GM23338 (cell line): ENCODE measurements around the gene GRM4. TPM values are rescaled to one million over a fixed set of nuclear protein-coding genes. Genes with fewer than 3 reads are reported as not detected.

Source experiments
- ATAC-seq: fragments of 200-7000 bp; cut with Tn5 transposase; 3 replicates; pipeline ENCODE4 v1.9.1; 2020
- DNase-seq: peaks from one replicate; pipeline ENCODE4 v3.0.0-alpha.2; 2015; ENCODE audit warnings: low spot score
- H2AFZ ChIP-seq: fragments of 200-600 bp; sonication (generic); 2 replicates; pipeline ENCODE4 v1.8.0; 2016; ENCODE audit warnings: antibody characterized with exemption, mild to moderate bottlenecking, moderate library complexity
- H3F3A ChIP-seq: fragments of 200-600 bp; sonication (generic); replicated peaks from 2 replicates; pipeline ENCODE4 v1.8.0; 2017; ENCODE audit warnings: antibody characterized with exemption, mixed run types, low read depth
- H3K27ac ChIP-seq: fragments of 200-600 bp; sonication (generic); 2 replicates; pipeline ENCODE4 v1.6.1; 2016; ENCODE audit warnings: low read depth
- H3K27me3 ChIP-seq: fragments of 200-600 bp; sonication (generic); 2 replicates; pipeline ENCODE4 v1.8.0; 2016; ENCODE audit warnings: mild to moderate bottlenecking, mixed run types, moderate library complexity; ENCODE audit not compliant: insufficient read depth
- H3K36me3 ChIP-seq: fragments of 200-600 bp; sonication (generic); 2 replicates; pipeline ENCODE4 v1.8.0; 2016; ENCODE audit warnings: mild to moderate bottlenecking; ENCODE audit not compliant: insufficient read depth
- H3K4me1 ChIP-seq: fragments of 200-600 bp; sonication (generic); 2 replicates; pipeline ENCODE4 v1.8.0; 2016; ENCODE audit warnings: mild to moderate bottlenecking, moderate library complexity; ENCODE audit not compliant: insufficient read depth
- H3K4me2 ChIP-seq: fragments of 200-600 bp; sonication (generic); 2 replicates; pipeline ENCODE4 v1.7.1; 2017; ENCODE audit warnings: mixed run types
- H3K4me3 ChIP-seq: fragments of 200-600 bp; sonication (generic); 2 replicates; pipeline ENCODE4 v1.6.1; 2016; ENCODE audit warnings: mixed run types
- H3K79me2 ChIP-seq: fragments of 200-600 bp; sonication (generic); replicated peaks from 2 replicates; pipeline ENCODE4 v1.8.0; 2017; ENCODE audit warnings: mild to moderate bottlenecking; ENCODE audit not compliant: insufficient read depth
- H3K9me2 ChIP-seq: fragments of 200-600 bp; sonication (generic); 2 replicates; pipeline ENCODE4 v1.8.0; 2017; ENCODE audit not compliant: insufficient read depth
- H4K20me1 ChIP-seq: fragments of 200-600 bp; sonication (generic); replicated peaks from 2 replicates; pipeline ENCODE4 v1.8.0; 2017; ENCODE audit warnings: mild to moderate bottlenecking; ENCODE audit not compliant: insufficient read depth
- H3K27ac Mint-ChIP-seq: 2 replicates; pipeline ENCODE4 v1.8.0; 2020; ENCODE audit warnings: inconsistent platforms, mild to moderate bottlenecking, moderate library complexity, mixed read lengths
- H3K27me3 Mint-ChIP-seq: 3 replicates; pipeline ENCODE4 v1.8.0; 2022; ENCODE audit warnings: low read depth, mild to moderate bottlenecking, moderate library complexity, mixed read lengths, inconsistent platforms; ENCODE audit not compliant: insufficient read depth, poor library complexity
- H3K36me3 Mint-ChIP-seq: 3 replicates; pipeline ENCODE4 v1.8.0; 2021; ENCODE audit warnings: low read depth, mild to moderate bottlenecking, inconsistent platforms, moderate library complexity, mixed read lengths
- H3K4me1 Mint-ChIP-seq: 3 replicates; pipeline ENCODE4 v1.8.0; 2020; ENCODE audit warnings: mild to moderate bottlenecking, inconsistent platforms, mixed read lengths
- H3K4me3 Mint-ChIP-seq: 3 replicates; pipeline ENCODE4 v1.8.0; 2021; ENCODE audit warnings: moderate library complexity, mild to moderate bottlenecking, inconsistent platforms, mixed read lengths
- H3K9me3 Mint-ChIP-seq: 3 replicates; pipeline ENCODE4 v1.8.0; 2020; ENCODE audit warnings: moderate library complexity, mild to moderate bottlenecking, inconsistent platforms, mixed read lengths
- CREB1 ChIP-seq: fragments of 250-450 bp; sonication (Bioruptor Pico); IDR thresholded peaks from 2 replicates; pipeline ENCODE4 v1.5.0; 2020; ENCODE audit warnings: low read depth, mild to moderate bottlenecking, moderate library complexity
- EZH2 ChIP-seq: fragments of 200-600 bp; sonication (generic); IDR thresholded peaks from one replicate; pipeline ENCODE4 v1.8.0; 2017; ENCODE audit warnings: antibody characterized with exemption, mild to moderate bottlenecking, low read depth; ENCODE audit not compliant: unreplicated experiment
- EZH2phosphoT487 ChIP-seq: fragments of 200-600 bp; sonication (generic); IDR thresholded peaks from one replicate; pipeline ENCODE4 v1.8.1; 2018; ENCODE audit warnings: antibody characterized with exemption; ENCODE audit not compliant: unreplicated experiment
- JUNB ChIP-seq: IDR thresholded peaks from one replicate; pipeline ENCODE4 v1.6.1; 2016; ENCODE audit warnings: antibody characterized with exemption; ENCODE audit not compliant: unreplicated experiment
- POLR2AphosphoS5 ChIP-seq: IDR thresholded peaks from 2 replicates; pipeline ENCODE4 v1.6.1; 2016; ENCODE audit warnings: antibody characterized with exemption, low read depth
- ZNF114 ChIP-seq: fragments of 250-450 bp; sonication (Bioruptor Pico); IDR thresholded peaks from 2 replicates; pipeline ENCODE4 v1.5.0; 2020; ENCODE audit warnings: mild to moderate bottlenecking, moderate library complexity
- ZNF331 ChIP-seq: fragments of 250-450 bp; sonication (Bioruptor Pico); IDR thresholded peaks from 2 replicates; pipeline ENCODE4 v1.5.0; 2020; ENCODE audit warnings: low read depth, mild to moderate bottlenecking, moderate library complexity
- polyA plus RNA-seq: library from polyadenylated mRNA; unstranded; fragments of >200 nt; fragmentation: Nextera tagmentation; extraction: Ambion mirVana; gene quantifications from 2 replicates; pipeline ENCODE4 v1.2.1, GENCODE V29; 2016
- total RNA-seq: library from RNA; depleted of rRNA; stranded (reverse); fragments of >200 nt; shearing (Covaris generic); gene quantifications from 2 replicates; pipeline ENCODE4 v1.2.3, GENCODE V29; 2014
- TF ChIP-seq, protein P1 (sequence below): IDR thresholded peaks from one replicate; pipeline ENCODE4 v1.6.1; 2018; ENCODE audit warnings: antibody characterized with exemption; ENCODE audit not compliant: unreplicated experiment
- TF ChIP-seq, protein P2 (sequence below): fragments of 250-450 bp; sonication (Bioruptor Pico); IDR thresholded peaks from 2 replicates; pipeline ENCODE4 v1.5.0; 2020; ENCODE audit warnings: mild to moderate bottlenecking, moderate library complexity
- TF ChIP-seq, protein P3 (sequence below), 2 experiments: fragments of 200-600 bp in 1 of 2; sonication (generic) in 1 of 2; conservative IDR thresholded peaks; 2 replicates each; pipeline versions ENCODE4 v1.5.1 to v1.6.1; 2016 to 2017; ENCODE audit warnings: antibody characterized with exemption in 2 of 2, low read depth in 2 of 2, mild to moderate bottlenecking in 2 of 2, moderate library complexity in 1 of 2

GRM4 gene
- total and polyA plus RNA-seq, 2 experiments from 2014 or later = 7.0 to 30.6 TPM

DNA sequence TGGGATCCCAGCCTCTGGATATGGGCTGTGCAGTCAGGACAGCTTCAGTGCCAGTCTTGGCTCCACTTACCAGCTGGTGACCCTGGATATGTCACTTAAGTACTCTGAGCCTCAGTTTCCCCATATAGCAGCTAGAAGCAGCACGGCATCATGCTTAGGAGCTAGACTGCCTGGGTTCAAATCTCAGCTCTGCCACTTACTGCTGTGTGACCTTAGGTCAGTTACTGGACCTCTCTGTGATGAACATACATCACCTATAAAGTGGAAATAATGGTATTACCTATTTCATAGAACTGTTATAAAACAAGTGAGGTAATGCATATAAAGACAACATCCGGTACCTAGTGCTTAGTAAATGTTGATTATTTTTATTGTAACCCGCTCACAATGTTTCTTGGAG is 83.7 kb downstream of the GRM4 start:
- Mint-ChIP-seq H3K4me1 (no peaks in the 10 kb centered on the region; the same call in 1 of the 3 replicates), H3K36me3 (peaks cover 3% of the 10 kb centered on the region; the same call in 2 of the 3 replicates), H3K4me3 (no peak overlapping the region), H3K27ac (no peak overlapping the region), H3K9me3 (no peaks in the 10 kb centered on the region), H3K27me3 (peaks cover 11% of the 10 kb centered on the region)
- Histone ChIP-seq H3F3A (no peaks in the 10 kb centered on the region), H3K79me2 (no peaks in the 10 kb centered on the region), H3K4me3 (no peak overlapping the region), H4K20me1 (no peaks in the 10 kb centered on the region), H3K9me2 (no peaks in the 10 kb centered on the region), H3K4me2 (no peak overlapping the region), H3K4me1 (no peaks in the 10 kb centered on the region), H2AFZ (no peak overlapping the region), H3K36me3 (no peaks in the 10 kb centered on the region), H3K27me3 (no peaks in the 10 kb centered on the region), H3K27ac (no peak overlapping the region)
- TF ChIP-seq ZNF331 (CRISPR knock-in tag) (no peak), EZH2 (no peak), EZH2phosphoT487 (no peak), JUNB (no peak), CREB1 (no peak), POLR2AphosphoS5 (no peak), ZNF114 (no peak)
- TF ChIP-seq, protein P1, sequence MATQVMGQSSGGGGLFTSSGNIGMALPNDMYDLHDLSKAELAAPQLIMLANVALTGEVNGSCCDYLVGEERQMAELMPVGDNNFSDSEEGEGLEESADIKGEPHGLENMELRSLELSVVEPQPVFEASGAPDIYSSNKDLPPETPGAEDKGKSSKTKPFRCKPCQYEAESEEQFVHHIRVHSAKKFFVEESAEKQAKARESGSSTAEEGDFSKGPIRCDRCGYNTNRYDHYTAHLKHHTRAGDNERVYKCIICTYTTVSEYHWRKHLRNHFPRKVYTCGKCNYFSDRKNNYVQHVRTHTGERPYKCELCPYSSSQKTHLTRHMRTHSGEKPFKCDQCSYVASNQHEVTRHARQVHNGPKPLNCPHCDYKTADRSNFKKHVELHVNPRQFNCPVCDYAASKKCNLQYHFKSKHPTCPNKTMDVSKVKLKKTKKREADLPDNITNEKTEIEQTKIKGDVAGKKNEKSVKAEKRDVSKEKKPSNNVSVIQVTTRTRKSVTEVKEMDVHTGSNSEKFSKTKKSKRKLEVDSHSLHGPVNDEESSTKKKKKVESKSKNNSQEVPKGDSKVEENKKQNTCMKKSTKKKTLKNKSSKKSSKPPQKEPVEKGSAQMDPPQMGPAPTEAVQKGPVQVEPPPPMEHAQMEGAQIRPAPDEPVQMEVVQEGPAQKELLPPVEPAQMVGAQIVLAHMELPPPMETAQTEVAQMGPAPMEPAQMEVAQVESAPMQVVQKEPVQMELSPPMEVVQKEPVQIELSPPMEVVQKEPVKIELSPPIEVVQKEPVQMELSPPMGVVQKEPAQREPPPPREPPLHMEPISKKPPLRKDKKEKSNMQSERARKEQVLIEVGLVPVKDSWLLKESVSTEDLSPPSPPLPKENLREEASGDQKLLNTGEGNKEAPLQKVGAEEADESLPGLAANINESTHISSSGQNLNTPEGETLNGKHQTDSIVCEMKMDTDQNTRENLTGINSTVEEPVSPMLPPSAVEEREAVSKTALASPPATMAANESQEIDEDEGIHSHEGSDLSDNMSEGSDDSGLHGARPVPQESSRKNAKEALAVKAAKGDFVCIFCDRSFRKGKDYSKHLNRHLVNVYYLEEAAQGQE = no peak
- TF ChIP-seq, protein P2, sequence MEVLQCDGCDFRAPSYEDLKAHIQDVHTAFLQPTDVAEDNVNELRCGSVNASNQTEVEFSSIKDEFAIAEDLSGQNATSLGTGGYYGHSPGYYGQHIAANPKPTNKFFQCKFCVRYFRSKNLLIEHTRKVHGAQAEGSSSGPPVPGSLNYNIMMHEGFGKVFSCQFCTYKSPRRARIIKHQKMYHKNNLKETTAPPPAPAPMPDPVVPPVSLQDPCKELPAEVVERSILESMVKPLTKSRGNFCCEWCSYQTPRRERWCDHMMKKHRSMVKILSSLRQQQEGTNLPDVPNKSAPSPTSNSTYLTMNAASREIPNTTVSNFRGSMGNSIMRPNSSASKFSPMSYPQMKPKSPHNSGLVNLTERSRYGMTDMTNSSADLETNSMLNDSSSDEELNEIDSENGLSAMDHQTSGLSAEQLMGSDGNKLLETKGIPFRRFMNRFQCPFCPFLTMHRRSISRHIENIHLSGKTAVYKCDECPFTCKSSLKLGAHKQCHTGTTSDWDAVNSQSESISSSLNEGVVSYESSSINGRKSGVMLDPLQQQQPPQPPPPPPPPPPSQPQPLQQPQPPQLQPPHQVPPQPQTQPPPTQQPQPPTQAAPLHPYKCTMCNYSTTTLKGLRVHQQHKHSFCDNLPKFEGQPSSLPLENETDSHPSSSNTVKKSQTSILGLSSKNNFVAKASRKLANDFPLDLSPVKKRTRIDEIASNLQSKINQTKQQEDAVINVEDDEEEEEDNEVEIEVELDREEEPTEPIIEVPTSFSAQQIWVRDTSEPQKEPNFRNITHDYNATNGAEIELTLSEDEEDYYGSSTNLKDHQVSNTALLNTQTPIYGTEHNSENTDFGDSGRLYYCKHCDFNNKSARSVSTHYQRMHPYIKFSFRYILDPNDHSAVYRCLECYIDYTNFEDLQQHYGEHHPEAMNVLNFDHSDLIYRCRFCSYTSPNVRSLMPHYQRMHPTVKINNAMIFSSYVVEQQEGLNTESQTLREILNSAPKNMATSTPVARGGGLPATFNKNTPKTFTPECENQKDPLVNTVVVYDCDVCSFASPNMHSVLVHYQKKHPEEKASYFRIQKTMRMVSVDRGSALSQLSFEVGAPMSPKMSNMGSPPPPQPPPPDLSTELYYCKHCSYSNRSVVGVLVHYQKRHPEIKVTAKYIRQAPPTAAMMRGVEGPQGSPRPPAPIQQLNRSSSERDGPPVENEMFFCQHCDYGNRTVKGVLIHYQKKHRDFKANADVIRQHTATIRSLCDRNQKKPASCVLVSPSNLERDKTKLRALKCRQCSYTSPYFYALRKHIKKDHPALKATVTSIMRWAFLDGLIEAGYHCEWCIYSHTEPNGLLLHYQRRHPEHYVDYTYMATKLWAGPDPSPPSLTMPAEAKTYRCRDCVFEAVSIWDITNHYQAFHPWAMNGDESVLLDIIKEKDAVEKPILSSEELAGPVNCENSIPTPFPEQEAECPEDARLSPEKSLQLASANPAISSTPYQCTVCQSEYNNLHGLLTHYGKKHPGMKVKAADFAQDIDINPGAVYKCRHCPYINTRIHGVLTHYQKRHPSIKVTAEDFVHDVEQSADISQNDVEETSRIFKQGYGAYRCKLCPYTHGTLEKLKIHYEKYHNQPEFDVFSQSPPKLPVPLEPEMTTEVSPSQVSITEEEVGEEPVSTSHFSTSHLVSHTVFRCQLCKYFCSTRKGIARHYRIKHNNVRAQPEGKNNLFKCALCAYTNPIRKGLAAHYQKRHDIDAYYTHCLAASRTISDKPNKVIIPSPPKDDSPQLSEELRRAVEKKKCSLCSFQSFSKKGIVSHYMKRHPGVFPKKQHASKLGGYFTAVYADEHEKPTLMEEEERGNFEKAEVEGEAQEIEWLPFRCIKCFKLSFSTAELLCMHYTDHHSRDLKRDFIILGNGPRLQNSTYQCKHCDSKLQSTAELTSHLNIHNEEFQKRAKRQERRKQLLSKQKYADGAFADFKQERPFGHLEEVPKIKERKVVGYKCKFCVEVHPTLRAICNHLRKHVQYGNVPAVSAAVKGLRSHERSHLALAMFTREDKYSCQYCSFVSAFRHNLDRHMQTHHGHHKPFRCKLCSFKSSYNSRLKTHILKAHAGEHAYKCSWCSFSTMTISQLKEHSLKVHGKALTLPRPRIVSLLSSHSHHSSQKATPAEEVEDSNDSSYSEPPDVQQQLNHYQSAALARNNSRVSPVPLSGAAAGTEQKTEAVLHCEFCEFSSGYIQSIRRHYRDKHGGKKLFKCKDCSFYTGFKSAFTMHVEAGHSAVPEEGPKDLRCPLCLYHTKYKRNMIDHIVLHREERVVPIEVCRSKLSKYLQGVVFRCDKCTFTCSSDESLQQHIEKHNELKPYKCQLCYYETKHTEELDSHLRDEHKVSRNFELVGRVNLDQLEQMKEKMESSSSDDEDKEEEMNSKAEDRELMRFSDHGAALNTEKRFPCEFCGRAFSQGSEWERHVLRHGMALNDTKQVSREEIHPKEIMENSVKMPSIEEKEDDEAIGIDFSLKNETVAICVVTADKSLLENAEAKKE (CRISPR knock-in tag) = no peak
- TF ChIP-seq, protein P3, sequence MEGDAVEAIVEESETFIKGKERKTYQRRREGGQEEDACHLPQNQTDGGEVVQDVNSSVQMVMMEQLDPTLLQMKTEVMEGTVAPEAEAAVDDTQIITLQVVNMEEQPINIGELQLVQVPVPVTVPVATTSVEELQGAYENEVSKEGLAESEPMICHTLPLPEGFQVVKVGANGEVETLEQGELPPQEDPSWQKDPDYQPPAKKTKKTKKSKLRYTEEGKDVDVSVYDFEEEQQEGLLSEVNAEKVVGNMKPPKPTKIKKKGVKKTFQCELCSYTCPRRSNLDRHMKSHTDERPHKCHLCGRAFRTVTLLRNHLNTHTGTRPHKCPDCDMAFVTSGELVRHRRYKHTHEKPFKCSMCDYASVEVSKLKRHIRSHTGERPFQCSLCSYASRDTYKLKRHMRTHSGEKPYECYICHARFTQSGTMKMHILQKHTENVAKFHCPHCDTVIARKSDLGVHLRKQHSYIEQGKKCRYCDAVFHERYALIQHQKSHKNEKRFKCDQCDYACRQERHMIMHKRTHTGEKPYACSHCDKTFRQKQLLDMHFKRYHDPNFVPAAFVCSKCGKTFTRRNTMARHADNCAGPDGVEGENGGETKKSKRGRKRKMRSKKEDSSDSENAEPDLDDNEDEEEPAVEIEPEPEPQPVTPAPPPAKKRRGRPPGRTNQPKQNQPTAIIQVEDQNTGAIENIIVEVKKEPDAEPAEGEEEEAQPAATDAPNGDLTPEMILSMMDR (conservative IDR thresholded peaks at IDR 0.05; ENCODE audit: low read depth in 2 of 2) = no peak
- no peak for ATAC-seq
- no peak for DNase-seq
